ENCODE data around the gene HOMER3. TPM values are rescaled to one million over a fixed set of nuclear protein-coding genes. Genes with fewer than 3 reads are reported as not detected.

HOMER3 gene
- polyA plus RNA-seq, 1 donor from 2014 or later = 83.6 TPM

DNA sequence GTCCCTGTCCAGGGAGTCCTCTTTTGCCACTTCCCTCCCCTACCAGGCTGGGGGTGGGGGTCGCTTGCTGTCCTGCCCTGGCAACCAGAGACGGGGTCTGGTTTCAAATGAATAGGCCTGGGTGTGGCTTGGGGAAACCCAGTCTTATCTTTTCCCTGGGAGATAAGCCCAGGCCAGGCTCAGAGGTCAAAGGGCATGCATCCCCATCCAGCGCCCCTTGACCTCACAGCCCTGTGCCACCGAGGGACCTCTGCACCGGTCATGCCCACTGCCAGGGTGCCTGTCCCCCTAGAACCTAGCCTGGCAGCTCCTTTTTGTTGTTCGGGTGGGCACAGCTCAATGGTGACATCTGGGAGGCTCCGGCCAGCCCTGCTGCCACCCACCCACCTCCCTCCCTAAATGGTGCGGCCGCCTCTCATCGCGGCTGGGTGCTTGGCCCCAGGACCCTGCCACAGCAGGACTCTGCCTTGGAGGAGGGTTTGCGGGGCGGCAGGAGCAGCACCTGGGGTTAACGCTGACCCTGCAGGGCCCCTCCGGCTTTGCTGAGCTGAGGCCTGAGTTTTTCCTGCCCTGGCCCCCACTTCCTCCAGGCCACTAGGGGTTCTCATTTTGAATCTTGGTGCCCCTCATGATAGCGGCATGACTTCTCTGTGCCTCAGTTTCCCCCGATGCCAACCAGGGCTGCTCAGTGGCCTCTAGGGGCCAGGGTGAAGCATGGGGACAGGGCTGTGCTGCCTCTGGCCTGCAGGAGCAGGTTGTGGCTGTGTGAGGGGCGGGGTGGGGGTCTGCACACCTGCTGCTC, 42.2 kb downstream of the HOMER3 start:
- Histone ChIP-seq H3K27ac (ENCODE audit: low read length) (no peak overlapping the region), H3K4me2 (ENCODE audit: low read length) (no peak overlapping the region)

More for the DNA sequence above, 42.2 kb downstream of the HOMER3 start:
- TF ChIP-seq CTCF (IDR thresholded peaks at IDR 0.05; ENCODE audit: poor library complexity, severe bottlenecking) = no peak
- TF ChIP-seq SMC3 (conservative IDR thresholded peaks at IDR 0.05; ENCODE audit: poor library complexity) = no peak
- no peak for TF ChIP-seq TAF1 (IDR thresholded peaks at IDR 0.05; ENCODE audit: low read depth)
- no peak for TF ChIP-seq POLR2AphosphoS5 (IDR thresholded peaks at IDR 0.05)
- TF ChIP-seq MXI1 (conservative IDR thresholded peaks at IDR 0.05; ENCODE audit: poor library complexity, severe bottlenecking) = no peak
- no peak for TF ChIP-seq EZH2 (IDR thresholded peaks at IDR 0.05; ENCODE audit: borderline replicate concordance, insufficient read depth, low read length, poor library complexity, severe bottlenecking)
- no peak for TF ChIP-seq EP300 (conservative IDR thresholded peaks at IDR 0.05; ENCODE audit: poor library complexity, severe bottlenecking)
- TF ChIP-seq RAD21 (conservative IDR thresholded peaks at IDR 0.05) = no peak
- no peak for TF ChIP-seq REST (IDR thresholded peaks at IDR 0.05; ENCODE audit: borderline replicate concordance)
- Histone ChIP-seq H3K9me3 (ENCODE audit: low read length) (no peaks in the 10 kb centered on the region), H3K4me3 (ENCODE audit: low read length) (no peak overlapping the region), H4K20me1 (ENCODE audit: insufficient read depth) (no peaks in the 10 kb centered on the region), H3K79me2 (replicated peaks; ENCODE audit: insufficient read depth, low read length) (peaks cover 15% of the 10 kb centered on the region), H3K9ac (ENCODE audit: low read length) (no peak overlapping the region), H3K36me3 (ENCODE audit: insufficient read depth, low read length) (no peaks in the 10 kb centered on the region), H3F3A (ENCODE audit: insufficient read depth, low read length, poor library complexity, severe bottlenecking) (no peaks in the 10 kb centered on the region), H2AFZ (ENCODE audit: low read depth, low read length) (no peak overlapping the region), H3K9me2 (ENCODE audit: insufficient read depth, low read length) (no peaks in the 10 kb centered on the region), H3K27me3 (ENCODE audit: insufficient read depth, low read depth, low read length) (no peaks in the 10 kb centered on the region)
